SK-N-MC (cell line): ENCODE data around the gene GLI3.
A peak's percentile ranks its signal among the peaks of the same experiment; 100 is the strongest.

Source experiments
- DNase-seq: peaks from one replicate; pipeline ENCODE4 v3.0.0-alpha.2; 2011; ENCODE audit warnings: low read depth, low spot score
- H3K27ac ChIP-seq: fragments of 200-600 bp; sonication (generic); 2 replicates; pipeline ENCODE4 v1.5.1; 2016; ENCODE audit warnings: mixed run types
- H3K36me3 ChIP-seq: fragments of 200-600 bp; sonication (generic); 2 replicates; pipeline ENCODE4 v1.6.1; 2017; ENCODE audit warnings: antibody characterized with exemption, low read length, mixed read lengths; ENCODE audit not compliant: insufficient read depth
- H3K4me3 ChIP-seq: fragments of 200-600 bp; sonication (generic); 2 replicates; pipeline ENCODE4 v1.5.1; 2016
- H3K9ac ChIP-seq: fragments of 200-600 bp; sonication (generic); 2 replicates; pipeline ENCODE4 v1.8.0; 2017; ENCODE audit warnings: mixed run types, mixed read lengths; ENCODE audit not compliant: insufficient read length
- H3K9me3 ChIP-seq: fragments of 200-600 bp; sonication (generic); 2 replicates; pipeline ENCODE4 v1.6.1; 2017; ENCODE audit warnings: low read depth, mild to moderate bottlenecking, antibody characterized with exemption, low read length, moderate library complexity, mixed read lengths
- EZH2 ChIP-seq: fragments of 200-600 bp; sonication (generic); IDR thresholded peaks from one replicate; pipeline ENCODE4 v1.6.1; 2017; ENCODE audit warnings: antibody characterized with exemption
- FOXP2 ChIP-seq: optimal IDR thresholded peaks from 2 replicates; pipeline ENCODE3; 2011; ENCODE audit warnings: mild to moderate bottlenecking, moderate library complexity; ENCODE audit not compliant: insufficient read depth; ENCODE audit errors: extremely low read length, control extremely low read depth
- POLR2AphosphoS5 ChIP-seq: IDR thresholded peaks from 2 replicates; pipeline ENCODE4 v1.6.1; 2012; ENCODE audit warnings: mild to moderate bottlenecking, low read depth, low read length, borderline replicate concordance

GLI3 gene

DNA sequence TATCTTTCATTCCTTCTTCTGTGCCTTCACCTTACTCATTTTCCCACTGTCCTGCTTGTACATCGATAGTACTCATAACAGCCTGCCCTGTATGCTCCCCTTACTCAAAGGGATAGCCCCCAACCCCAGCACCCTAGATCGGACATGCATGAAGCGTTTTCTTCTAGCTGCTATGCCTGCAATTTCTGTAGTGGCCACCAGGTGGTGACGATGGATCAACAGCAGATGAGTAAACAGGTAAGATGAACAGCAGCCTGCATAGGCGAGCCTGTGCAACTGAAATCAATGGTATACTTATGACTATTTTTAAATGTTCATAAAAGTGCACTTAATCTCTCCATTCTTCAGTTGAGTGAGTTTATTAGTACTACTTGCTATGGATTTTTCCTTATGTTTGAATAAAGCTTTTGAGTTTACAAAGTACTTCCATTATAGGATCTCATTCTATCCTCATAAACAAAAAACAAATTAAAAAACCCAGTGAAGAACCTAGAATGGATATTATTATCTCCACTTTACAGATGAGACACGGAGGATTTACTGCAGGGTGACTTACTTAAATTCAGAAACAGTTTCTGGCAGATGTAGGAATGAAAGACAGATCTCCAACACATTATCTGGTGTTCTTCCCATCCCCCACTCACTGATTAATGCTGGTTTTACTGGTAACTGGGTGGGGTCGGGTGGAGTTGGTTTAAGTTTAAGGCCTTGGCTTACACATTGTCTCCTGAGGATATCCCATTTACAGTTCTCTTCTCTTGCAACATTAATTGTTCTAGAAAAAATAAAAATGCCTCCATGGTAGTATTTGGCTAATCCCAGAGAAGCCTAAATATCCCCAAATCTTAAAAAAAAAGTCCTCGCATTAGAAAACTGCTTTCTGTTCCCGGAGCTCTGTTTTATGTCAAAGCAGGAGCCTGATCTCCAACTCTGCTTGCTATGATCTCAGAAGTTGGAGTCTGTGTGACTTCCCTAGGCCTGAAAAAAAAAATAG lies 222.1 kb downstream of the GLI3 start:
- DNase-seq: peak; percentile 58
- H3K4me3 ChIP-seq: no peak overlapping the region
- TF ChIP-seq POLR2AphosphoS5 (no peak), EZH2 (no peak), FOXP2 (no peak)

DNA sequence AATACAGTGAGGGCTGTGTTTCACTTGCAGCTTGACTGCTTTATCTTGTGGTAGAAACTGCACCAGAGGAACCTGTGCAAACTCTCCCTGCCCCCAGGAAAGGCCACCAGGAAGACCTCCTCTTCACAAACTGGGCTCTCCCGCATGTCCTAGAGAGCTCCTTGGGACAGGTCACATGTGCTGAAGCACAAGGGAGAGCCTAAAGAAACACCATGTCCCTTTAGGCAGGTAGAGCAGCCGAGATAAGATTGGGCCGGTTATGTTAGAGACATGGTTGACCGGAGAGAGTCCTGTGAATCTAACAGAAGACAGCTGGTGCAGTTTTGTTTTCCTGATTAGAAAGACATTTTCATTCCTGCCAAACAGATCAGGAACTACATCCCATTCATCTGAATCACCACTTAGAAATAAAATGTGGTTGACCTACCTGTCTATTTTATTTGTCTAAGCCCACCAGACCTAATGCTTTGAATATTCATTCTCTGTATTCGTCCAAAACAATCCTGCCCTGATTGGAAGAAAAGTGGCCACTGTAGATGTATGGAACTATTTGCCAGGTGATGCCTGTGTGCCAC lies 224.1 kb downstream of the GLI3 start:
- TF ChIP-seq EZH2 (no peak), FOXP2 (no peak), POLR2AphosphoS5 (no peak)
- no peak for DNase-seq
- no peak overlapping the region for H3K27ac ChIP-seq
- no peaks in the 10 kb centered on the region for H3K9me3 ChIP-seq
- H3K9ac ChIP-seq: no peak overlapping the region
- no peaks in the 10 kb centered on the region for H3K36me3 ChIP-seq
- no peak overlapping the region for H3K4me3 ChIP-seq

More for the DNA sequence above, 222.1 kb downstream of the GLI3 start:
- H3K36me3 ChIP-seq: no peaks in the 10 kb centered on the region
- no peak overlapping the region for H3K27ac ChIP-seq
- no peak overlapping the region for H3K9ac ChIP-seq
- no peaks in the 10 kb centered on the region for H3K9me3 ChIP-seq

DNA sequence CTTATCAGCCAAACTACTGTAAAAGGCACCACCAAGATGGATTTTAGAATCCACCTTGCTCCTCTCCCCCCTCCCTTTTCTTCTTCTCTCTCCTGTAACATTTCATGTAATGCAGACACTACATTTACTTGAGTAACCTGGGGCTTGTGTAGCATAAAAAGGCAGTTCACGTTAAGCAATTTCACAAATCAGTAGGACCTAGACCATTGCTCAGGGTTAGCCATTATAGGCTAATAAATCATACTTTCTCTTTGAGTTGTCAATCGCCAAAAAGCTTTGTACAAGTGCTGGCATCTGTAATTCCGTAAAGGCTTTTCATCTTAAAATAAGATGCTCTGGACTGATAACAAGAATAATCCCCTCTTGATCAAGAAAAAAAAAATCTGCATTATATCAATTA lies 224.7 kb downstream of the GLI3 start:
- no peak for DNase-seq
- TF ChIP-seq POLR2AphosphoS5 (no peak), EZH2 (no peak), FOXP2 (no peak)
- H3K36me3 ChIP-seq: no peaks in the 10 kb centered on the region
- no peak overlapping the region for H3K9ac ChIP-seq
- no peak overlapping the region for H3K4me3 ChIP-seq
- no peaks in the 10 kb centered on the region for H3K9me3 ChIP-seq
- no peak overlapping the region for H3K27ac ChIP-seq

DNA sequence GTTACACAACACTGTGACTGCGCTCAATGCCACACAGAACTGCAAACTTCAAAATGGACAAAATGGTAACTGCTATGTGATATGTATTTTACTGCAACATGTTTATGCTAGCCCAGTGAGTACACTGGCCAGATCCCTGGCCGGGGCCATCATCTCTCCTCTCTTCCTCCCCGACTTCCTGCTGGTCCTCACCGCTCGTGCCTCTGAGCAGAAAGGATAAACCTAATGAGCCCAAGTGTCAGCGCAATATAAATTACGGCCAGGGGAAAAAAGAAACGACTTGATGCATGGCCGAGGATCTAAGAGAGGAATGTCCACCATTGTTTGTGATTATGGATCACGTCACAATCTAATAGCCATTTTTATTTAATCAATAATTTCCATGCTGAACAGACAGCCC lies 225.2 kb downstream of the GLI3 start:
- DNase-seq: no peak
- H3K9me3 ChIP-seq: no peaks in the 10 kb centered on the region
- no peaks in the 10 kb centered on the region for H3K36me3 ChIP-seq
- no peak overlapping the region for H3K4me3 ChIP-seq
- TF ChIP-seq FOXP2: no peak
- TF ChIP-seq EZH2: no peak
- TF ChIP-seq POLR2AphosphoS5: no peak
- H3K27ac ChIP-seq: no peak overlapping the region
- no peak overlapping the region for H3K9ac ChIP-seq

- Histone ChIP-seq H3K9ac (no peak overlapping the region), H3K27ac (no peak overlapping the region), H3K36me3 (no peaks in the 10 kb centered on the region), H3K9me3 (no peaks in the 10 kb centered on the region), H3K4me3 (no peak overlapping the region)
- DNase-seq: no peak
- no peak for TF ChIP-seq EZH2
- no peak for TF ChIP-seq FOXP2
- no peak for TF ChIP-seq POLR2AphosphoS5
These were observed 226.3 kb downstream of the GLI3 start for GRCh38 chr7:42010751-42011150.

GRCh38 chr7:42006801-42007513 lies 230.1 kb downstream of the GLI3 start:
- Histone ChIP-seq H3K9ac (no peak overlapping the region), H3K36me3 (no peaks in the 10 kb centered on the region), H3K9me3 (no peaks in the 10 kb centered on the region), H3K27ac (no peak overlapping the region), H3K4me3 (no peak overlapping the region)
- DNase-seq: no peak
- TF ChIP-seq EZH2 (no peak), FOXP2 (no peak), POLR2AphosphoS5 (no peak)

DNA sequence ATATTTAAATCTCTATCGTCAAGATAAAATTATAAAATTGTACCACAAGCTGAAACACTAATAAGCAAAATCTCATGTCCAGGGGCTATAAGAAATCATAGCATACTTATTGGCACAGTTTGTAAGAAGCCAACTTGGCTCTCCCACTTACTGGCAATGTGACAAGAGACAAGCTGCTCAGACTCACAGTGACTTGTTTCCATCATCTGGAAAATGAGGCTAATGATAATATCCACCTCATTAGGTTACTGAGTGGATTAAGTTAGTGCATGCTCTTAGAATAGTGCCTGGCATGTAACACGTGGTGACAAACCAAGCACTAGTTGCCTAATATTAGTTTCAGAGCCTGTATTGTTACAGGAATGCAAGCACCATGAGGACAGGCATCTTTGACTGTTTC lies 234.4 kb downstream of the GLI3 start:
- Histone ChIP-seq H3K4me3 (no peak overlapping the region), H3K9ac (no peak overlapping the region), H3K9me3 (no peaks in the 10 kb centered on the region), H3K36me3 (no peaks in the 10 kb centered on the region), H3K27ac (no peak overlapping the region)
- DNase-seq: no peak
- TF ChIP-seq FOXP2 (no peak), POLR2AphosphoS5 (no peak), EZH2 (no peak)

- Histone ChIP-seq H3K27ac (no peak overlapping the region), H3K9ac (no peak overlapping the region), H3K36me3 (no peaks in the 10 kb centered on the region), H3K9me3 (no peaks in the 10 kb centered on the region), H3K4me3 (no peak overlapping the region)
- TF ChIP-seq EZH2: no peak
- TF ChIP-seq POLR2AphosphoS5: no peak
- TF ChIP-seq FOXP2: no peak
- no peak for DNase-seq
These were observed 237.2 kb downstream of the GLI3 start for GRCh38 chr7:41999736-42000283.

GRCh38 chr7:41998041-41998440 lies 239.0 kb downstream of the GLI3 start:
- H3K4me3 ChIP-seq: no peak overlapping the region
- H3K27ac ChIP-seq: no peak overlapping the region
- no peaks in the 10 kb centered on the region for H3K9me3 ChIP-seq
- no peak for TF ChIP-seq FOXP2
- TF ChIP-seq POLR2AphosphoS5: no peak
- TF ChIP-seq EZH2: no peak
- no peaks in the 10 kb centered on the region for H3K36me3 ChIP-seq
- DNase-seq: no peak
- no peak overlapping the region for H3K9ac ChIP-seq
